ENCODE results near the gene SPEF1. TPM values are rescaled to one million over a fixed set of nuclear protein-coding genes. Genes with fewer than 3 reads are reported as not detected.

Gene SPEF1
- total RNA-seq, 4 donors from 2014 or later = 0.19 TPM; not detected in 3

- H3K4me1 ChIP-seq = peaks cover 0 to 38% (median 6%) of the 10 kb centered on the region in 3 donors
- DNase-seq = no peak
- no peak overlapping the region for H3K27ac ChIP-seq
- WGBS, 2 donors = 88 to 91% methylated on average over 2 of the region's 2 CpGs
- H3K36me3 ChIP-seq = peaks cover 0 to 12% (median 0%) of the 10 kb centered on the region in 3 donors
- H3K4me3 ChIP-seq = no peak overlapping the region
- H3K27me3 ChIP-seq = peaks cover 0 to 29% (median 0%) of the 10 kb centered on the region in 4 donors
- no peak for TF ChIP-seq CTCF (IDR thresholded peaks at IDR 0.05)
- no peak for TF ChIP-seq POLR2A (IDR thresholded peaks at IDR 0.05)
- intact Hi-C loops (cut with DNase I) = no loop called here
- no peaks in the 10 kb centered on the region for H3K9me3 ChIP-seq
These were observed 38.0 kb downstream of the SPEF1 start for GRCh38 chr20:3743251-3743650.

GRCh38 chr20:3741836-3742458 is 39.3 kb downstream of the SPEF1 start:
- H3K4me1 ChIP-seq = peaks cover 0 to 43% (median 6%) of the 10 kb centered on the region in 3 donors
- no peak overlapping the region for H3K4me3 ChIP-seq
- WGBS, 2 donors = 67% methylated on average over 5 of the region's 7 CpGs; no CpG with 5 or more reads in 1 of the 2 donors
- DNase-seq = no peak
- no peak overlapping the region for H3K27ac ChIP-seq
- no peaks in the 10 kb centered on the region for H3K9me3 ChIP-seq
- H3K27me3 ChIP-seq = peaks cover 0 to 19% (median 0%) of the 10 kb centered on the region in 4 donors
- TF ChIP-seq CTCF (IDR thresholded peaks at IDR 0.05) = no peak
- no peak for TF ChIP-seq POLR2A (IDR thresholded peaks at IDR 0.05)
- no peaks in the 10 kb centered on the region for H3K36me3 ChIP-seq
- intact Hi-C loops (cut with DNase I) = no loop called here

- no peak for TF ChIP-seq POLR2A (IDR thresholded peaks at IDR 0.05)
- TF ChIP-seq CTCF (IDR thresholded peaks at IDR 0.05) = no peak
- no peaks in the 10 kb centered on the region for H3K9me3 ChIP-seq
- peaks cover 0 to 16% (median 0%) of the 10 kb centered on the region in 4 donors for H3K27me3 ChIP-seq
- peaks cover 0 to 52% (median 6%) of the 10 kb centered on the region in 3 donors for H3K4me1 ChIP-seq
- peak overlapping the region in 3 of 4 donors; percentile 57 to 79 (median 76) for H3K27ac ChIP-seq
- H3K4me3 ChIP-seq = no peak overlapping the region
- 86 to 93% methylated on average over 3 to 11 of the region's 15 CpGs for WGBS, 2 donors
- no peak for DNase-seq
- H3K36me3 ChIP-seq = no peaks in the 10 kb centered on the region
- intact Hi-C loops (cut with DNase I) = no loop called here
These were observed 40.5 kb downstream of the SPEF1 start for GRCh38 chr20:3740615-3741301.

- no peak for TF ChIP-seq CTCF (IDR thresholded peaks at IDR 0.05)
- TF ChIP-seq POLR2A (IDR thresholded peaks at IDR 0.05) = no peak
- no peaks in the 10 kb centered on the region for H3K36me3 ChIP-seq
- no peaks in the 10 kb centered on the region for H3K9me3 ChIP-seq
- intact Hi-C loops (cut with DNase I) = no loop called here
- peaks cover 0 to 9% (median 0%) of the 10 kb centered on the region in 4 donors for H3K27me3 ChIP-seq
- no peak overlapping the region for H3K4me3 ChIP-seq
- WGBS, 2 donors = 80 to 93% methylated on average over 1 to 3 of the region's 7 CpGs
- DNase-seq = no peak
- H3K4me1 ChIP-seq = peaks cover 0 to 44% (median 6%) of the 10 kb centered on the region in 3 donors
- H3K27ac ChIP-seq = peak overlapping the region; percentile 46 to 79 (median 66)
These were observed 41.3 kb downstream of the SPEF1 start for GRCh38 chr20:3739926-3740451.

All from esophagus squamous epithelium (tissue), 5 donors.